ENCODE measurements around the gene NOX3.

Gene NOX3

GRCh38 chr6:155450240-155450581 lies 5.4 kb downstream of the NOX3 start:
- in situ Hi-C loops (cut with MboI; ENCODE audit: low sequenced_read_pairs, unreplicated experiment) = no loop called here

DNA sequence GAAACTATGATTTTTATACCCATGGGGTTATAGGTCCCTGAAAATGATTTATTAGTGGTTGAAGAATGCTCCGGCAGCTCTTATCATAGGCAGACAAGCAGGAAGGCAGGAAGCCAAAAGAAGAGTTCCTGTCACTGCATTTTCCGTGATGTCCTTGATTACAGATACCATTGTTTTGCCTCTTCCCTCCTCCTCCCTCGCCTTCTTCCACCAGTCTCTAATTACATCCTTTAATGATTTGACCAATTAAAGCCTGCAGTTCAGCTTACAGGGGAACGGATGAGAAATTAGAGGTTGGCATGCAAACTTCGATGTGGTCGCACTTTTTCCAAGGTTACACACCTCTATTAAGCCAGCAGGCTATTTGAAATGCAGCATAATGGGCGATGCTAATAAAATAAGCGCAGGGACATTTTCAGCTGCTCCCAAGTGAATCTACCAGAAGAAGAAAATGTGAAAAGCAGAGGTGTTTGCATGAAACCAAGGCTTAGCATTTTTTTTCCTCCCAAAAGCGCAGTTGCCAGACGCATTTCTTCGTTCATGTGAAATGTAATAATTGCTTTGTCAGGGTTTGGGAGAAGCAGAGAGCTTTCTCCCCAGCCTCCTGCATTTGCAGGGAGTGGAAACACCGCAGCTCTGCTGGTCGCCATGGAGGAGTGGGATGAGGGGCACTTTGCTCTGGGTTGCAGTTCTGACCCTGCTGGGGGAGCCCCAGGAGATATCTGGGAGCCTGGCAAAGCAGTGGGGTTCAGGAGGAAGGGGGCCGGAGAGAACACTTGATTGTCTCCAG lies 6.0 kb downstream of the NOX3 start:
- in situ Hi-C loops (cut with MboI; ENCODE audit: low sequenced_read_pairs, unreplicated experiment) = no loop called here
- DNase-seq (ENCODE audit: low spot score) = no peak
- no peak for TF ChIP-seq CTCF (IDR thresholded peaks at IDR 0.05; ENCODE audit: borderline replicate concordance, control extremely low read depth, extremely low read depth, insufficient read depth, missing control alignments)

More at GRCh38 chr6:155450240-155450581, 5.4 kb downstream of the NOX3 start:
- no peak for DNase-seq (ENCODE audit: low spot score)
- TF ChIP-seq CTCF (IDR thresholded peaks at IDR 0.05; ENCODE audit: borderline replicate concordance, control extremely low read depth, extremely low read depth, insufficient read depth, missing control alignments) = no peak

DNA sequence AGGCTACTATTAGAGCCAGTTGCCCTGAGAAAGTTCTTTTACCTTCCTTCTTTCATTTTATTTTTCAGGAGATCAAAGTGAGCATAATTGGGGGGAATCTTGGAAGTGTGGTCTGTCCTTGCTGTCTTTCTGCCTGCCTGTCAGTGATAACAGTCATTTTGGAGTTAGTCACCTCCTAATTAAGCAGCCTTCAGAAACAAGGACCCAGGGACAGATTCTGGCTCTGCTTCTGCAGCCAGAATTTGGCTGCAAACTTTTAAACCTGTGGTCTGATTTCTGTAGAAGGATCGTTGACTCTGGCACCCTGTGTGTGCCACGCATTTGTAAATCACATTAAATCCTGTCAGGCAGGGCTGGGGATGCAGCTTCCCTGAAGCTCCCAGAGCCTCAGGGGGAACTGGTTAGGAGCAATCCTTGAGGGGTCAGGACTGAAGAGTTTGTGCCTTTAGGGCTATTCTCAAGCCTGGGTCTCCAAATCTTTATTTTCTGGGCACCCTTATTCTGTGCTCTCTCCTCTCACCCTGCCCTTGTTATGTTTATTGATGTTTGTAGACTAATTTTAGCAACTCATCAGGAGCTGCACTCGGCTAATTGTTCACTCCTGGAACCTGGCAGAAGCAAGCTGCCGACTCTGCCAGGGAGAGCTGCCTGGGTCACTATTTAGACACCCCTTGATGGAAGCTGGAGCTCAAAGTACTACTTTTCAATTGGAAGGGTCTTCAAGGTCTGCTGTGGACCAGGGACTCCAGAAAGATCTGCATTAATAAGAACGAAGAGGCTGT lies 6.8 kb downstream of the NOX3 start:
- TF ChIP-seq CTCF (IDR thresholded peaks at IDR 0.05; ENCODE audit: borderline replicate concordance, control extremely low read depth, extremely low read depth, insufficient read depth, missing control alignments) = no peak
- DNase-seq (ENCODE audit: low spot score) = no peak
- in situ Hi-C loops (cut with MboI; ENCODE audit: low sequenced_read_pairs, unreplicated experiment) = no loop called here

DNA sequence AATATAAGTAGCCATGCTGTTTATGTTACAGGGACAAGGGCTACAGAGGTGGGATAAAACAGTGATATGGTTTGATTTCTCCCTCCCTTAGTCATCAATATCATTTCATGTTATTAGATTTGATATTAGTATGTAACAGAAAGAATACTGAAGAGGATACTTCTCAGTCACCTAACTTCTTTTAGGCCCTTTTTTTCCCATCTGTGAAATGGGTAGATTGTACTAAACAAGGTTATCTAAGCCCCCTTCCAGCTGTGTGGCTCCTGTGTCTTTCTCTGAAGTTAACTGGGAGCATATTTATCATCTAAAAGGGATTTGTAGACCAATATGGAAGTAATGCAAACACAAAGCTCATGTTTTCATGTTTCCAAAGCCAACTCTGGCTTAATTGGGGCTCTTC lies 7.7 kb downstream of the NOX3 start:
- in situ Hi-C loops (cut with MboI; ENCODE audit: low sequenced_read_pairs, unreplicated experiment) = no loop called here
- no peak for DNase-seq (ENCODE audit: low spot score)
- no peak for TF ChIP-seq CTCF (IDR thresholded peaks at IDR 0.05; ENCODE audit: borderline replicate concordance, control extremely low read depth, extremely low read depth, insufficient read depth, missing control alignments)

- no peak for DNase-seq (ENCODE audit: low spot score)
- TF ChIP-seq CTCF (IDR thresholded peaks at IDR 0.05; ENCODE audit: borderline replicate concordance, control extremely low read depth, extremely low read depth, insufficient read depth, missing control alignments) = no peak
- in situ Hi-C loops (cut with MboI; ENCODE audit: low sequenced_read_pairs, unreplicated experiment) = no loop called here
Observed at GRCh38 chr6:155444952-155445903, 10.4 kb downstream of the NOX3 start.
